ENCODE measurements around the gene CD244. TPM values are rescaled to one million over a fixed set of nuclear protein-coding genes. Genes with fewer than 3 reads are reported as not detected.

The CD244 gene
- polyA plus RNA-seq, 1 donor from 2014 or later, result not detected

DNA sequence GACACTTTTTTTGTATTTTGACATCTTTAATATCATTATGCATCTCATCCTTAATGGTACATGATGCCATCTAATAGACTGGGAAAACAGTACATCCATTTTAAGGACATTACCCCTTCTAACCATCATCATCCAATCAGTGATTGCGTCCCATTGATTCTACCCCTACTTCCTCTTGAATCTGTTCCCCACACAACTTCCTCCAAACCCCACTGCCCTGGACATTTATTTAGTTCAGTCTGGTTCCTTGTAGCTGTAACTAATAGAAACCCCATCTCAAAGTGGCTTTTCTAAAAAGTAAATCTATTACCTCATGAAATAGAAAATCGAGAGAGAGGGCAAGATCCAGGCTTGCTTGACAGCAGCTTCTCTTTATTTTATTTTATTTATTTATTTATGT is 24.4 kb upstream of the CD244 start:
- no peak overlapping the region for H3K9ac ChIP-seq (ENCODE audit: low read length)
- no peak overlapping the region for H3K4me3 ChIP-seq (ENCODE audit: low read length)
- no peak overlapping the region for H3K27ac ChIP-seq (ENCODE audit: low read length)
- H4K20me1 ChIP-seq (ENCODE audit: insufficient read depth), result no peaks in the 10 kb centered on the region
- no peak overlapping the region for H2AFZ ChIP-seq (ENCODE audit: low read depth, low read length)
- H3K9me2 ChIP-seq (ENCODE audit: insufficient read depth, low read length), result no peaks in the 10 kb centered on the region
- H3K4me2 ChIP-seq (ENCODE audit: low read length), result no peak overlapping the region
- H3K27me3 ChIP-seq (ENCODE audit: insufficient read depth, low read depth, low read length), result no peaks in the 10 kb centered on the region
- no peak for TF ChIP-seq SMC3 (conservative IDR thresholded peaks at IDR 0.05; ENCODE audit: poor library complexity)
- TF ChIP-seq, protein P1, sequence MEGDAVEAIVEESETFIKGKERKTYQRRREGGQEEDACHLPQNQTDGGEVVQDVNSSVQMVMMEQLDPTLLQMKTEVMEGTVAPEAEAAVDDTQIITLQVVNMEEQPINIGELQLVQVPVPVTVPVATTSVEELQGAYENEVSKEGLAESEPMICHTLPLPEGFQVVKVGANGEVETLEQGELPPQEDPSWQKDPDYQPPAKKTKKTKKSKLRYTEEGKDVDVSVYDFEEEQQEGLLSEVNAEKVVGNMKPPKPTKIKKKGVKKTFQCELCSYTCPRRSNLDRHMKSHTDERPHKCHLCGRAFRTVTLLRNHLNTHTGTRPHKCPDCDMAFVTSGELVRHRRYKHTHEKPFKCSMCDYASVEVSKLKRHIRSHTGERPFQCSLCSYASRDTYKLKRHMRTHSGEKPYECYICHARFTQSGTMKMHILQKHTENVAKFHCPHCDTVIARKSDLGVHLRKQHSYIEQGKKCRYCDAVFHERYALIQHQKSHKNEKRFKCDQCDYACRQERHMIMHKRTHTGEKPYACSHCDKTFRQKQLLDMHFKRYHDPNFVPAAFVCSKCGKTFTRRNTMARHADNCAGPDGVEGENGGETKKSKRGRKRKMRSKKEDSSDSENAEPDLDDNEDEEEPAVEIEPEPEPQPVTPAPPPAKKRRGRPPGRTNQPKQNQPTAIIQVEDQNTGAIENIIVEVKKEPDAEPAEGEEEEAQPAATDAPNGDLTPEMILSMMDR (IDR thresholded peaks at IDR 0.05; ENCODE audit: poor library complexity, severe bottlenecking), result no peak
- TF ChIP-seq, protein P2, sequence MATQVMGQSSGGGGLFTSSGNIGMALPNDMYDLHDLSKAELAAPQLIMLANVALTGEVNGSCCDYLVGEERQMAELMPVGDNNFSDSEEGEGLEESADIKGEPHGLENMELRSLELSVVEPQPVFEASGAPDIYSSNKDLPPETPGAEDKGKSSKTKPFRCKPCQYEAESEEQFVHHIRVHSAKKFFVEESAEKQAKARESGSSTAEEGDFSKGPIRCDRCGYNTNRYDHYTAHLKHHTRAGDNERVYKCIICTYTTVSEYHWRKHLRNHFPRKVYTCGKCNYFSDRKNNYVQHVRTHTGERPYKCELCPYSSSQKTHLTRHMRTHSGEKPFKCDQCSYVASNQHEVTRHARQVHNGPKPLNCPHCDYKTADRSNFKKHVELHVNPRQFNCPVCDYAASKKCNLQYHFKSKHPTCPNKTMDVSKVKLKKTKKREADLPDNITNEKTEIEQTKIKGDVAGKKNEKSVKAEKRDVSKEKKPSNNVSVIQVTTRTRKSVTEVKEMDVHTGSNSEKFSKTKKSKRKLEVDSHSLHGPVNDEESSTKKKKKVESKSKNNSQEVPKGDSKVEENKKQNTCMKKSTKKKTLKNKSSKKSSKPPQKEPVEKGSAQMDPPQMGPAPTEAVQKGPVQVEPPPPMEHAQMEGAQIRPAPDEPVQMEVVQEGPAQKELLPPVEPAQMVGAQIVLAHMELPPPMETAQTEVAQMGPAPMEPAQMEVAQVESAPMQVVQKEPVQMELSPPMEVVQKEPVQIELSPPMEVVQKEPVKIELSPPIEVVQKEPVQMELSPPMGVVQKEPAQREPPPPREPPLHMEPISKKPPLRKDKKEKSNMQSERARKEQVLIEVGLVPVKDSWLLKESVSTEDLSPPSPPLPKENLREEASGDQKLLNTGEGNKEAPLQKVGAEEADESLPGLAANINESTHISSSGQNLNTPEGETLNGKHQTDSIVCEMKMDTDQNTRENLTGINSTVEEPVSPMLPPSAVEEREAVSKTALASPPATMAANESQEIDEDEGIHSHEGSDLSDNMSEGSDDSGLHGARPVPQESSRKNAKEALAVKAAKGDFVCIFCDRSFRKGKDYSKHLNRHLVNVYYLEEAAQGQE (IDR thresholded peaks at IDR 0.05; ENCODE audit: borderline replicate concordance), result no peak
- TF ChIP-seq TAF1 (IDR thresholded peaks at IDR 0.05; ENCODE audit: low read depth), result no peak
- no peak for TF ChIP-seq EZH2 (IDR thresholded peaks at IDR 0.05; ENCODE audit: borderline replicate concordance, insufficient read depth, low read length, poor library complexity, severe bottlenecking)
- TF ChIP-seq MXI1 (conservative IDR thresholded peaks at IDR 0.05; ENCODE audit: poor library complexity, severe bottlenecking), result no peak
- TF ChIP-seq POLR2AphosphoS5 (IDR thresholded peaks at IDR 0.05), result no peak
- no peak for TF ChIP-seq EP300 (conservative IDR thresholded peaks at IDR 0.05; ENCODE audit: poor library complexity, severe bottlenecking)
- TF ChIP-seq RAD21 (conservative IDR thresholded peaks at IDR 0.05), result no peak
- H3K79me2 ChIP-seq (replicated peaks; ENCODE audit: insufficient read depth, low read length), result no peaks in the 10 kb centered on the region
- no peaks in the 10 kb centered on the region for H3K36me3 ChIP-seq (ENCODE audit: insufficient read depth, low read length)
- no peaks in the 10 kb centered on the region for H3F3A ChIP-seq (ENCODE audit: insufficient read depth, low read length, poor library complexity, severe bottlenecking)
- H3K9me3 ChIP-seq (ENCODE audit: low read length), result no peaks in the 10 kb centered on the region

GRCh38 chr1:160885042-160885441 is 22.4 kb upstream of the CD244 start, which contains the start of gene ITLN1:
ITLN1 (minus strand) TSS chr1:160885180; CDS start chr1:160884877, 303 bp downstream.
- H3K36me3 ChIP-seq (ENCODE audit: insufficient read depth, low read length), result no peaks in the 10 kb centered on the region
- no peaks in the 10 kb centered on the region for H3K27me3 ChIP-seq (ENCODE audit: insufficient read depth, low read depth, low read length)
- no peak within 1 kb of the TSS for H2AFZ ChIP-seq (ENCODE audit: low read depth, low read length)
- no peaks in the 10 kb centered on the region for H3K79me2 ChIP-seq (replicated peaks; ENCODE audit: insufficient read depth, low read length)
- no peaks in the 10 kb centered on the region for H4K20me1 ChIP-seq (ENCODE audit: insufficient read depth)
- no peak within 1 kb of the TSS for H3K4me3 ChIP-seq (ENCODE audit: low read length)
- TF ChIP-seq, protein P2 (IDR thresholded peaks at IDR 0.05; ENCODE audit: borderline replicate concordance), result no peak
- TF ChIP-seq MXI1 (conservative IDR thresholded peaks at IDR 0.05; ENCODE audit: poor library complexity, severe bottlenecking), result no peak
- TF ChIP-seq, protein P1 (IDR thresholded peaks at IDR 0.05; ENCODE audit: poor library complexity, severe bottlenecking), result no peak
- TF ChIP-seq EP300 (conservative IDR thresholded peaks at IDR 0.05; ENCODE audit: poor library complexity, severe bottlenecking), result no peak
- TF ChIP-seq SMC3 (conservative IDR thresholded peaks at IDR 0.05; ENCODE audit: poor library complexity), result no peak
- no peak for TF ChIP-seq POLR2AphosphoS5 (IDR thresholded peaks at IDR 0.05)
- no peak for TF ChIP-seq EZH2 (IDR thresholded peaks at IDR 0.05; ENCODE audit: borderline replicate concordance, insufficient read depth, low read length, poor library complexity, severe bottlenecking)
- no peak for TF ChIP-seq RAD21 (conservative IDR thresholded peaks at IDR 0.05)
- no peak for TF ChIP-seq TAF1 (IDR thresholded peaks at IDR 0.05; ENCODE audit: low read depth)
- no peak within 1 kb of the TSS for H3K9ac ChIP-seq (ENCODE audit: low read length)
- no peaks in the 10 kb centered on the region for H3F3A ChIP-seq (ENCODE audit: insufficient read depth, low read length, poor library complexity, severe bottlenecking)
- no peak within 1 kb of the TSS for H3K27ac ChIP-seq (ENCODE audit: low read length)
- no peak within 1 kb of the TSS for H3K4me2 ChIP-seq (ENCODE audit: low read length)
- H3K9me3 ChIP-seq (ENCODE audit: low read length), result no peaks in the 10 kb centered on the region
- no peaks in the 10 kb centered on the region for H3K9me2 ChIP-seq (ENCODE audit: insufficient read depth, low read length)

Data from neural cell (in vitro differentiated cells).